GM13976 (cell line): ENCODE data around the gene KATNAL2.

Source experiments
- DNase-seq: peaks from one replicate; pipeline ENCODE4 v3.0.0; 2012; ENCODE audit warnings: low spot score
- CTCF ChIP-seq: IDR thresholded peaks from 2 replicates; pipeline ENCODE4 v1.5.1; 2012; ENCODE audit warnings: borderline replicate concordance, mild to moderate bottlenecking; ENCODE audit not compliant: insufficient read depth; ENCODE audit errors: extremely low read depth, missing control alignments, control extremely low read depth
- in situ Hi-C: fragments of 300-500 bp; cut with MboI; formaldehyde crosslinking; loops from one replicate; pipeline ENCODE4 v1.12.0; 2022; ENCODE audit warnings: low sequenced_read_pairs, mixed read lengths, inconsistent platforms; ENCODE audit not compliant: unreplicated experiment

Gene KATNAL2

GRCh38 chr18:47108998-47109405 lies 191.6 kb downstream of the KATNAL2 start:
- no peak for DNase-seq
- in situ Hi-C loops = loop anchor here (10.0 kb wide), 1 partner anchor 96 kb away; no protein-coding TSS in a partner anchor
- TF ChIP-seq CTCF = no peak

GRCh38 chr18:47109720-47110119 lies 192.3 kb downstream of the KATNAL2 start:
- no peak for TF ChIP-seq CTCF
- in situ Hi-C loops = loop anchor here (10.0 kb wide), 1 partner anchor 95 kb away; no protein-coding TSS in a partner anchor
- no peak for DNase-seq

- no peak for DNase-seq
- in situ Hi-C loops = no loop called here
- TF ChIP-seq CTCF = no peak
These were observed 193.3 kb downstream of the KATNAL2 start for GRCh38 chr18:47110492-47111274.

DNA sequence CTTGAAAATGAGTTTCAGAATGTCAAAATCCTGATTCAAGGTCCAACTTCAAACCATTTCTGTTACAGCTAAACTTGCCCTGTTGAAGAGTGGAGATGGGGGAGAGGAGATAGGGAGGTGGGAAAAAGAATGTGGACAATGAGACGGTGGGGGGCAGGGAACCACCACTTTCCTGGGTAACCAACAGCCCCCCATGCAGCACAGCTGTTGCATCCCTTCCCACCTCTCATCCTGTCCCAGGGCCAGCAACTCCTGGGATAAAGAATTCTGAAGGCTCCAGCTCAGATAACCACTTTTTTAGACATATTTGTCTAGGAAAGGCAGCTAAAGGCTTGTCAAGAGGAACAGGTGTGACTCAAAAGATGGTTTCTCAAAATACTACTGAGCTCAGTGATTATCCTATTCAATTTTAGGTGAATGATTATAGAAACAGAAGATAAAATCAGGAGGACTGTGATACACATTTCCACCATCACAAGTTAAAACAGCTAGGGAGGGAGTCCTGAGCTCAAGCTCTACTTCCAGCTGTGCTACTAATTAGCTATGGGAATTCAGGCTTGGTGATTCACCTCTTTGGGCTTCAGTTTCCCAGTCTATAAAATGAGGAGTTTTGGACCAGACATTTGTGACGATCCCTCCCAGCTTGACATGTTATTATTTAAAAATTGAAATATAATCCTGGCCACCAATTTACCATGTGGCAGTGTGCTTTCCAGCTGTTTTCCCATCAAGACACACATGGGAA lies 196.6 kb downstream of the KATNAL2 start:
- TF ChIP-seq CTCF = no peak
- in situ Hi-C loops = no loop called here
- DNase-seq = no peak

GRCh38 chr18:47115205-47115604 lies 197.8 kb downstream of the KATNAL2 start:
- DNase-seq = no peak
- in situ Hi-C loops = no loop called here
- no peak for TF ChIP-seq CTCF

- DNase-seq = no peak
- in situ Hi-C loops = no loop called here
- no peak for TF ChIP-seq CTCF
These were observed 201.6 kb downstream of the KATNAL2 start for GRCh38 chr18:47118981-47119380.
